ENCODE measurements around the gene ADAMTS12. TPM values are rescaled to one million over a fixed set of nuclear protein-coding genes. Genes with fewer than 3 reads are reported as not detected.

Gene ADAMTS12
- polyA plus RNA-seq, 3 donors = not detected

GRCh38 chr5:33788922-33789566 lies 102.7 kb downstream of the ADAMTS12 start:
- no peak overlapping the region for H3K9ac ChIP-seq (ENCODE audit: insufficient read depth, low read length, poor library complexity, severe bottlenecking)
- intact Hi-C loops (cut with micrococcal nuclease) = no loop called here
- no peak overlapping the region for H3K27ac ChIP-seq (ENCODE audit: low read depth in 1 of 2, low read length in 2 of 2)
- H3K27me3 ChIP-seq (ENCODE audit: control insufficient read depth in 2 of 2, insufficient read depth in 2 of 2, low read length in 2 of 2) = no peaks in the 10 kb centered on the region
- Mint-ChIP-seq H3K9me3 (peaks cover 0 to 16% (median 2%) of the 10 kb centered on the region in 7 donors), H3K4me1 (no peaks in the 10 kb centered on the region), H3K27ac (no peak overlapping the region), H3K4me3 (peak overlapping the region in 1 of 2 donors; percentile 10), H3K27me3 (ENCODE audit: low read depth in 3 of 3) (peaks cover 2 to 3% (median 3%) of the 10 kb centered on the region in 3 donors), H3K36me3 (no peaks in the 10 kb centered on the region)
- DNase-seq = no peak
- no peaks in the 10 kb centered on the region for H4K20me1 ChIP-seq (ENCODE audit: insufficient read depth, low read length)
- H3K36me3 ChIP-seq (replicated peaks in 1 of 2; ENCODE audit: control insufficient read depth in 1 of 2, insufficient read depth in 2 of 2, low read length in 2 of 2) = no peaks in the 10 kb centered on the region
- TF ChIP-seq CTCF (IDR thresholded peaks at IDR 0.05) = no peak
- H3K79me2 ChIP-seq (ENCODE audit: insufficient read depth, low read length) = no peaks in the 10 kb centered on the region
- no peak overlapping the region for H2AFZ ChIP-seq (ENCODE audit: insufficient read depth, low read depth, low read length, poor library complexity, severe bottlenecking)
- 75% methylated on average over 2 of the region's 4 CpGs for WGBS (ENCODE audit: insufficient coverage)
- no peak overlapping the region for H3K4me2 ChIP-seq (replicated peaks; ENCODE audit: extremely low read depth, low read length, poor library complexity, severe bottlenecking)
- H3K9me3 ChIP-seq (replicated peaks in 1 of 2; ENCODE audit: control insufficient read depth in 1 of 2, insufficient read depth in 1 of 2, low read length in 2 of 2) = peaks cover 0 to 2% of the 10 kb centered on the region in 2 donors
- no peaks in the 10 kb centered on the region for H3K4me1 ChIP-seq (ENCODE audit: control insufficient read depth in 1 of 2, insufficient read depth in 2 of 2, low read length in 2 of 2)
- H3K4me3 ChIP-seq (replicated peaks in 1 of 3; ENCODE audit: low read depth in 2 of 3, low read length in 3 of 3) = no peak overlapping the region

- intact Hi-C loops (cut with micrococcal nuclease) = no loop called here
- H3K9me3 ChIP-seq (replicated peaks in 1 of 2; ENCODE audit: control insufficient read depth in 1 of 2, insufficient read depth in 1 of 2, low read length in 2 of 2) = no peaks in the 10 kb centered on the region
- H3K9ac ChIP-seq (ENCODE audit: insufficient read depth, low read length, poor library complexity, severe bottlenecking) = no peak overlapping the region
- TF ChIP-seq CTCF (IDR thresholded peaks at IDR 0.05) = no peak
- Mint-ChIP-seq H3K4me3 (no peak overlapping the region), H3K27me3 (ENCODE audit: low read depth in 3 of 3) (peaks cover 0 to 3% (median 2%) of the 10 kb centered on the region in 3 donors), H3K36me3 (no peaks in the 10 kb centered on the region), H3K27ac (no peak overlapping the region), H3K9me3 (peaks cover 0 to 12% (median 2%) of the 10 kb centered on the region in 7 donors), H3K4me1 (no peaks in the 10 kb centered on the region)
- H3K4me3 ChIP-seq (replicated peaks in 1 of 3; ENCODE audit: low read depth in 2 of 3, low read length in 3 of 3) = no peak overlapping the region
- H4K20me1 ChIP-seq (ENCODE audit: insufficient read depth, low read length) = no peaks in the 10 kb centered on the region
- H2AFZ ChIP-seq (ENCODE audit: insufficient read depth, low read depth, low read length, poor library complexity, severe bottlenecking) = no peak overlapping the region
- H3K36me3 ChIP-seq (replicated peaks in 1 of 2; ENCODE audit: control insufficient read depth in 1 of 2, insufficient read depth in 2 of 2, low read length in 2 of 2) = no peaks in the 10 kb centered on the region
- no peak for DNase-seq
- no peaks in the 10 kb centered on the region for H3K4me1 ChIP-seq (ENCODE audit: control insufficient read depth in 1 of 2, insufficient read depth in 2 of 2, low read length in 2 of 2)
- 100% methylated on average over 1 of the region's 1 CpG for WGBS (ENCODE audit: insufficient coverage)
- H3K27me3 ChIP-seq (ENCODE audit: control insufficient read depth in 2 of 2, insufficient read depth in 2 of 2, low read length in 2 of 2) = no peaks in the 10 kb centered on the region
- H3K4me2 ChIP-seq (replicated peaks; ENCODE audit: extremely low read depth, low read length, poor library complexity, severe bottlenecking) = no peak overlapping the region
- H3K79me2 ChIP-seq (ENCODE audit: insufficient read depth, low read length) = no peaks in the 10 kb centered on the region
- no peak overlapping the region for H3K27ac ChIP-seq (ENCODE audit: low read depth in 1 of 2, low read length in 2 of 2)
Measured at GRCh38 chr5:33785571-33785970, 106.2 kb downstream of the ADAMTS12 start.

All from CD14-positive monocyte (primary cell).